ACHN (cell line): ENCODE results near the gene TRIM62.

Experiments
- DNase-seq: peaks from one replicate; pipeline ENCODE4 v3.0.0-alpha.2; 2015
- in situ Hi-C: cut with HindIII; loops from 2 replicates; pipeline ENCODE4 v1.10.0; 2017; ENCODE audit warnings: low sequenced_read_pairs, low pct_ligation_motif_present, low pct_unique_long_range_greater_than_20kb

The TRIM62 gene

GRCh38 chr1:33181921-33182341 lies at the start of gene TRIM62:
Gene TRIM62 (minus strand): TSS chr1:33182043. CDS start chr1:33181432, 611 bp downstream.
- in situ Hi-C loops = no loop called here
- DNase-seq = peak; percentile 80

- DNase-seq = no peak
- in situ Hi-C loops = no loop called here
Measured at GRCh38 chr1:33231166-33231565, 49.3 kb upstream of the TRIM62 start.

GRCh38 chr1:33228935-33229487 lies 47.2 kb upstream of the TRIM62 start:
- DNase-seq = no peak
- in situ Hi-C loops = no loop called here

GRCh38 chr1:33225586-33225985 lies 43.7 kb upstream of the TRIM62 start:
- DNase-seq = no peak
- in situ Hi-C loops = no loop called here

GRCh38 chr1:33224166-33224707 lies 42.4 kb upstream of the TRIM62 start:
- in situ Hi-C loops = no loop called here
- no peak for DNase-seq

GRCh38 chr1:33222381-33222780 lies 40.5 kb upstream of the TRIM62 start:
- in situ Hi-C loops = no loop called here

GRCh38 chr1:33221385-33221758 lies 39.5 kb upstream of the TRIM62 start:
- in situ Hi-C loops = no loop called here
- DNase-seq = no peak

More at GRCh38 chr1:33222381-33222780, 40.5 kb upstream of the TRIM62 start:
- DNase-seq = no peak

GRCh38 chr1:33220676-33221384 lies 39.0 kb upstream of the TRIM62 start:
- no peak for DNase-seq
- in situ Hi-C loops = no loop called here

GRCh38 chr1:33219886-33220661 lies 38.2 kb upstream of the TRIM62 start:
- DNase-seq = peak; percentile 33
- in situ Hi-C loops = no loop called here

GRCh38 chr1:33211972-33212371 lies 30.1 kb upstream of the TRIM62 start:
- in situ Hi-C loops = no loop called here
- no peak for DNase-seq

- in situ Hi-C loops = no loop called here
- no peak for DNase-seq
Measured at GRCh38 chr1:33206340-33206739, 24.5 kb upstream of the TRIM62 start.

GRCh38 chr1:33195556-33195955 lies 13.7 kb upstream of the TRIM62 start:
- no peak for DNase-seq
- in situ Hi-C loops = no loop called here

GRCh38 chr1:33191731-33192275 lies 10.0 kb upstream of the TRIM62 start:
- in situ Hi-C loops = no loop called here
- no peak for DNase-seq

GRCh38 chr1:33190701-33191100 lies 8.9 kb upstream of the TRIM62 start:
- DNase-seq = no peak
- in situ Hi-C loops = no loop called here

- peak; percentile 31 for DNase-seq
- in situ Hi-C loops = no loop called here
Measured at GRCh38 chr1:33188572-33189275, 6.9 kb upstream of the TRIM62 start.

- in situ Hi-C loops = no loop called here
- no peak for DNase-seq
Measured at GRCh38 chr1:33186936-33187335, 5.1 kb upstream of the TRIM62 start.

- in situ Hi-C loops = no loop called here
- no peak for DNase-seq
Measured at GRCh38 chr1:33185541-33185940, 3.7 kb upstream of the TRIM62 start.

GRCh38 chr1:33183306-33183705 lies 1.5 kb upstream of the TRIM62 start:
- in situ Hi-C loops = no loop called here
- DNase-seq = no peak

GRCh38 chr1:33182896-33183295 lies 1.1 kb upstream of the TRIM62 start:
- in situ Hi-C loops = no loop called here
- DNase-seq = no peak
